ENCODE measurements around the gene DMGDH.

DNA sequence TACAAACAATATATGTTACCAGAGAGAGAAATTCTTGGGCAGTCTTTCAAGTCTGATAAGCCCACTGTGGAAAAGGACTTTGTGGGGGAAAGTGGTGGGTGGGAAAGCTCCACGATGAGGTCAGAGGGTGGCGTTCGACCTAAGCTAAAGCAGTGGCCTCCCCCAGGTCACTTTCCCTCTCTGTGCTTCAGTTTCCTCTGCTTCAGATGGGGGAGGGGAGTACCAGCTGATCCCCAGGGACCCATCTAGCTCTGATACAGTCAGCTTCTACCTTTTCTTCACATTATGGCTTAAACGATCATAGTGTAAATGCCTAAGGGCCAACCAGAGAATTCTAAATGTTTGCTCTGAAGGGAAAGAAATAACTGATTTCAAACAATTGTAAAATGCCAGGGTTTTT, 47.7 kb downstream of the DMGDH start:
- TF ChIP-seq YY1 (IDR thresholded peaks at IDR 0.05; ENCODE audit: low read depth) (no peak), EP300 (IDR thresholded peaks at IDR 0.05; ENCODE audit: borderline replicate concordance) (no peak), RAD21 (IDR thresholded peaks at IDR 0.05; ENCODE audit: low read depth) (no peak), TAF1 (IDR thresholded peaks at IDR 0.05; ENCODE audit: low read depth) (no peak)
- TF ChIP-seq, protein P1, sequence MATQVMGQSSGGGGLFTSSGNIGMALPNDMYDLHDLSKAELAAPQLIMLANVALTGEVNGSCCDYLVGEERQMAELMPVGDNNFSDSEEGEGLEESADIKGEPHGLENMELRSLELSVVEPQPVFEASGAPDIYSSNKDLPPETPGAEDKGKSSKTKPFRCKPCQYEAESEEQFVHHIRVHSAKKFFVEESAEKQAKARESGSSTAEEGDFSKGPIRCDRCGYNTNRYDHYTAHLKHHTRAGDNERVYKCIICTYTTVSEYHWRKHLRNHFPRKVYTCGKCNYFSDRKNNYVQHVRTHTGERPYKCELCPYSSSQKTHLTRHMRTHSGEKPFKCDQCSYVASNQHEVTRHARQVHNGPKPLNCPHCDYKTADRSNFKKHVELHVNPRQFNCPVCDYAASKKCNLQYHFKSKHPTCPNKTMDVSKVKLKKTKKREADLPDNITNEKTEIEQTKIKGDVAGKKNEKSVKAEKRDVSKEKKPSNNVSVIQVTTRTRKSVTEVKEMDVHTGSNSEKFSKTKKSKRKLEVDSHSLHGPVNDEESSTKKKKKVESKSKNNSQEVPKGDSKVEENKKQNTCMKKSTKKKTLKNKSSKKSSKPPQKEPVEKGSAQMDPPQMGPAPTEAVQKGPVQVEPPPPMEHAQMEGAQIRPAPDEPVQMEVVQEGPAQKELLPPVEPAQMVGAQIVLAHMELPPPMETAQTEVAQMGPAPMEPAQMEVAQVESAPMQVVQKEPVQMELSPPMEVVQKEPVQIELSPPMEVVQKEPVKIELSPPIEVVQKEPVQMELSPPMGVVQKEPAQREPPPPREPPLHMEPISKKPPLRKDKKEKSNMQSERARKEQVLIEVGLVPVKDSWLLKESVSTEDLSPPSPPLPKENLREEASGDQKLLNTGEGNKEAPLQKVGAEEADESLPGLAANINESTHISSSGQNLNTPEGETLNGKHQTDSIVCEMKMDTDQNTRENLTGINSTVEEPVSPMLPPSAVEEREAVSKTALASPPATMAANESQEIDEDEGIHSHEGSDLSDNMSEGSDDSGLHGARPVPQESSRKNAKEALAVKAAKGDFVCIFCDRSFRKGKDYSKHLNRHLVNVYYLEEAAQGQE (IDR thresholded peaks at IDR 0.05; ENCODE audit: low read depth) = no peak

All from Ishikawa (cell line).